AG04449 (cell line): ENCODE data around the gene PDE10A.
"Not testable (repeated sequence)": the region's sequence is repeated elsewhere in the genome, so short reads cannot be mapped to it uniquely, and the experiment has no call there.

Experiments used
- CTCF ChIA-PET: fragments of 350-600 bp; formaldehyde crosslinking; extraction: SDS; loops from one replicate; lab custom pipeline; 2021; ENCODE audit warnings: antibody characterized with exemption; lab: Yijun Ruan, JAX
- POLR2A ChIA-PET: fragments of 400-600, 350-600 bp; formaldehyde crosslinking; extraction: SDS; loops from one replicate; lab custom pipeline; 2020; ENCODE audit warnings: antibody characterized with exemption, inconsistent platforms; lab: Yijun Ruan, JAX
- DNase-seq: peaks from one replicate; pipeline ENCODE4 v3.0.0-alpha.2; 2010; ENCODE audit warnings: low read depth, low spot score
- H3K4me3 ChIP-seq: 2 replicates; pipeline ENCODE4 v1.5.1; 2011; ENCODE audit warnings: low read depth, mild to moderate bottlenecking, control low read depth, low read length
- CTCF ChIP-seq: IDR thresholded peaks from one replicate; pipeline ENCODE4 v1.5.1; 2011; ENCODE audit warnings: mild to moderate bottlenecking, moderate library complexity, low read length, control low read depth, inconsistent platforms; ENCODE audit not compliant: insufficient read depth; ENCODE audit errors: missing control alignments

Gene PDE10A

GRCh38 chr6:165594584-165595333, 68.3 kb downstream of the PDE10A start:
- POLR2A ChIA-PET, result no interaction called here

GRCh38 chr6:165592947-165593346, 70.1 kb downstream of the PDE10A start:
- CTCF ChIA-PET, H3K4me3 ChIP-seq, DNase-seq, POLR2A ChIA-PET: not testable (repeated sequence)

More at GRCh38 chr6:165594584-165595333, 68.3 kb downstream of the PDE10A start:
- CTCF ChIA-PET, result no interaction called here
- no peak for DNase-seq
- no peak overlapping the region for H3K4me3 ChIP-seq
- no peak for TF ChIP-seq CTCF

- DNase-seq, result no peak
- CTCF ChIA-PET, result no interaction called here
- H3K4me3 ChIP-seq, result no peak overlapping the region
- POLR2A ChIA-PET, result no interaction called here
- no peak for TF ChIP-seq CTCF
These were observed 74.5 kb downstream of the PDE10A start for GRCh38 chr6:165588515-165588914.

GRCh38 chr6:165587206-165587605, 75.8 kb downstream of the PDE10A start:
- POLR2A ChIA-PET, result no interaction called here
- no peak for TF ChIP-seq CTCF
- no peak for DNase-seq
- no peak overlapping the region for H3K4me3 ChIP-seq
- CTCF ChIA-PET, result no interaction called here

- ChIA-PET CTCF (no interaction called here), POLR2A (no interaction called here)
- DNase-seq, result no peak
- H3K4me3 ChIP-seq, result no peak overlapping the region
- no peak for TF ChIP-seq CTCF
These were observed 76.3 kb downstream of the PDE10A start for GRCh38 chr6:165586706-165587105.

- TF ChIP-seq CTCF, result no peak
- ChIA-PET POLR2A (no interaction called here), CTCF (no interaction called here)
- DNase-seq, result no peak
- no peak overlapping the region for H3K4me3 ChIP-seq
These were observed 78.0 kb downstream of the PDE10A start for GRCh38 chr6:165585060-165585459.

- no peak overlapping the region for H3K4me3 ChIP-seq
- CTCF ChIA-PET, result no interaction called here
- POLR2A ChIA-PET, result no interaction called here
- no peak for DNase-seq
- no peak for TF ChIP-seq CTCF
These were observed 78.5 kb downstream of the PDE10A start for GRCh38 chr6:165584541-165584940.
